K562 (cell line): ENCODE results near the gene CFAP92. TPM values are rescaled to one million over a fixed set of nuclear protein-coding genes. Genes with fewer than 3 reads are reported as not detected.

ENCODE experiments used
- FUS ChIP-seq: fragments of 200-400 bp; formaldehyde crosslinking; optimal IDR thresholded peaks from 2 replicates; pipeline ENCODE3; 2017; ENCODE audit warnings: low read depth, low read length
- KAT7 ChIP-seq: sonication (generic); formaldehyde crosslinking; IDR thresholded peaks from 2 replicates; pipeline ENCODE4 v1.8.0; 2022; ENCODE audit warnings: missing genetic modification reagents, mild to moderate bottlenecking, borderline replicate concordance
- KLF10 ChIP-seq: fragments of 250-450 bp; sonication (Bioruptor Pico); IDR thresholded peaks from 2 replicates; pipeline ENCODE4 v1.6.1; 2021; ENCODE audit warnings: matching md5 sums
- NCOA2 ChIP-seq, 2 experiments: fragments of 450-650 bp; IDR thresholded peaks; 2 replicates each; pipeline ENCODE4 v1.6.1; 2018; ENCODE audit warnings: mild to moderate bottlenecking in 2 of 2, moderate library complexity in 1 of 2; ENCODE audit not compliant: partially characterized antibody in 2 of 2
- NCOA4 ChIP-seq: fragments of 450-650 bp; IDR thresholded peaks from 2 replicates; pipeline ENCODE4 v1.6.1; 2018; ENCODE audit warnings: mild to moderate bottlenecking; ENCODE audit not compliant: partially characterized antibody
- ZNF253 ChIP-seq: fragments of 250-450 bp; sonication (Bioruptor Pico); conservative IDR thresholded peaks from 2 replicates; pipeline ENCODE4 v1.6.1; 2021; ENCODE audit warnings: mild to moderate bottlenecking
- ZNF586 ChIP-seq: fragments of 450-650 bp; formaldehyde crosslinking; conservative IDR thresholded peaks from 2 replicates; pipeline ENCODE4 v1.4.0; 2020; ENCODE audit warnings: mild to moderate bottlenecking, moderate library complexity
- ZZZ3 ChIP-seq: fragments of 450-650 bp; IDR thresholded peaks from 2 replicates; pipeline ENCODE4 v1.6.1; 2016; ENCODE audit warnings: antibody characterized with exemption, mild to moderate bottlenecking, moderate library complexity
- polyA plus RNA-seq, 8 experiments: library from polyadenylated mRNA; depleted of rRNA in 4 of 8; stranded (reverse) in 5 of 8; unstranded in 3 of 8; fragments of >200 nt; fragmentation: Nextera tagmentation in 2 of 8; fragmentation: Illumina TruSeq in 1 of 8; extraction: Ambion mirVana in 2 of 8; extraction: Trizol in 1 of 8; gene quantifications; 2 replicates each; pipeline versions ENCODE4 v1.2.1 to v1.2.3, GENCODE V29; 2011 to 2014; ENCODE audit warnings: inconsistent platforms in 1 of 8, missing spikeins in 1 of 8
- total RNA-seq, 7 experiments: library from RNA; depleted of rRNA in 6 of 7; stranded (reverse); fragments of >200 nt in 6 of 7; fragmentation: Illumina TruSeq in 2 of 7; extraction: Trizol in 2 of 7; gene quantifications; 2 replicates each; pipeline versions ENCODE4 v1.2.1 to v1.2.3, GENCODE V29; 2011 to 2021; ENCODE audit warnings: low replicate concordance in 1 of 7
- TF ChIP-seq, protein P1 (sequence below), 2 experiments: fragments of 450-650 bp; IDR thresholded peaks; 2 replicates each; pipeline ENCODE4 v1.6.1; 2018; ENCODE audit warnings: mild to moderate bottlenecking in 2 of 2, low read depth in 1 of 2; ENCODE audit not compliant: partially characterized antibody in 2 of 2
- TF ChIP-seq, protein P2 (sequence below): sonication (generic); formaldehyde crosslinking; IDR thresholded peaks from 2 replicates; pipeline ENCODE4 v1.8.0; 2022; ENCODE audit warnings: missing genetic modification reagents, mild to moderate bottlenecking, moderate library complexity, borderline replicate concordance
- TF ChIP-seq, protein P3 (sequence below): fragments of 450-650 bp; IDR thresholded peaks from 2 replicates; pipeline ENCODE4 v1.6.1; 2018; ENCODE audit not compliant: partially characterized antibody
- TF ChIP-seq, protein P4 (sequence below): sonication (generic); formaldehyde crosslinking; IDR thresholded peaks from 2 replicates; pipeline ENCODE4 v1.8.1; 2023; ENCODE audit warnings: mild to moderate bottlenecking, missing genetic modification reagents
- TF ChIP-seq, protein P5 (sequence below): fragments of 250-450 bp; sonication (Bioruptor Pico); IDR thresholded peaks from 2 replicates; pipeline ENCODE4 v1.4.0; 2020; ENCODE audit warnings: mild to moderate bottlenecking, moderate library complexity

CFAP92 gene
- total and polyA plus RNA-seq, 9 of the 15 experiments (the other 6 are each of a cell fraction or from before 2014, with no cell fraction given), result 0.06 to 0.62 (median 0.36) TPM

DNA sequence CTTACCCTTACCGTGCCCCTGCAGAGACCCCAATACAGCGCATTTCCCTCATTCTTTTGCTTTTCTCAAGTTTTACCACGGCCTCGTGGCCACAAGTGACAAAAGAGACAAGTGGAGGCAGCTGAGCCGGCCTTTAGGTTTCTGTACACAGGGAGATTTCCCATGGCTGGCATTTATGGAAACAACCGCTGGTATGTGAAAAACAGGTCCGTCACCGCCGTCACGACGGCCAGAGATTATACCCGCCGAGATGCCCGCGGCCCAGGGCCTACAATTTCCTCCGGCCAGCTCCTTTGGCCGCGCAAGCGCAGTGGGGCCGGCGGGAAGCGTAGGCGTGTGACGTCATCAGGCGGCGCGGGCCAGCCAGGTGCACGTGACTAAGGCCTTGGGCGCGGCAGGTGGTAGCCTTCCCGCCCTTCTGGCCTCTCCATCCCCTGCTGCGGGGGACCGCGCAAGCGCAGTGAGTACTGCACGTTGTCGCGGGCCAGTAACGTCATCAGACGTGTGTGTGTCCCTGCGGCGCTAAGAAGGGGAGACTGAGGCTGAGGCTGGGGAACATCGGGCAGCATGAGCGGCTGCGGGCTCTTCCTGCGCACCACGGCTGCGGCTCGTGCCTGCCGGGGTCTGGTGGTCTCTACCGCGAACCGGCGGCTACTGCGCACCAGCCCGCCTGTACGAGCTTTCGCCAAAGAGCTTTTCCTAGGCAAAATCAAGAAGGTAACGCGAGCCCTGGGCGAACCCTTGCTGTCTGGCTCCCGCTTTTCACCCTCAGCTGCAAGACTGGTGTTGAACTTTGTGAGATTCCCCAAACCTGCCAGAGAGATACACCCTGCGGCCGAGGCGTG is 114.5 kb downstream of the CFAP92 start, which contains the start of gene ACAD9 (continued):
- TF ChIP-seq, protein P1, sequence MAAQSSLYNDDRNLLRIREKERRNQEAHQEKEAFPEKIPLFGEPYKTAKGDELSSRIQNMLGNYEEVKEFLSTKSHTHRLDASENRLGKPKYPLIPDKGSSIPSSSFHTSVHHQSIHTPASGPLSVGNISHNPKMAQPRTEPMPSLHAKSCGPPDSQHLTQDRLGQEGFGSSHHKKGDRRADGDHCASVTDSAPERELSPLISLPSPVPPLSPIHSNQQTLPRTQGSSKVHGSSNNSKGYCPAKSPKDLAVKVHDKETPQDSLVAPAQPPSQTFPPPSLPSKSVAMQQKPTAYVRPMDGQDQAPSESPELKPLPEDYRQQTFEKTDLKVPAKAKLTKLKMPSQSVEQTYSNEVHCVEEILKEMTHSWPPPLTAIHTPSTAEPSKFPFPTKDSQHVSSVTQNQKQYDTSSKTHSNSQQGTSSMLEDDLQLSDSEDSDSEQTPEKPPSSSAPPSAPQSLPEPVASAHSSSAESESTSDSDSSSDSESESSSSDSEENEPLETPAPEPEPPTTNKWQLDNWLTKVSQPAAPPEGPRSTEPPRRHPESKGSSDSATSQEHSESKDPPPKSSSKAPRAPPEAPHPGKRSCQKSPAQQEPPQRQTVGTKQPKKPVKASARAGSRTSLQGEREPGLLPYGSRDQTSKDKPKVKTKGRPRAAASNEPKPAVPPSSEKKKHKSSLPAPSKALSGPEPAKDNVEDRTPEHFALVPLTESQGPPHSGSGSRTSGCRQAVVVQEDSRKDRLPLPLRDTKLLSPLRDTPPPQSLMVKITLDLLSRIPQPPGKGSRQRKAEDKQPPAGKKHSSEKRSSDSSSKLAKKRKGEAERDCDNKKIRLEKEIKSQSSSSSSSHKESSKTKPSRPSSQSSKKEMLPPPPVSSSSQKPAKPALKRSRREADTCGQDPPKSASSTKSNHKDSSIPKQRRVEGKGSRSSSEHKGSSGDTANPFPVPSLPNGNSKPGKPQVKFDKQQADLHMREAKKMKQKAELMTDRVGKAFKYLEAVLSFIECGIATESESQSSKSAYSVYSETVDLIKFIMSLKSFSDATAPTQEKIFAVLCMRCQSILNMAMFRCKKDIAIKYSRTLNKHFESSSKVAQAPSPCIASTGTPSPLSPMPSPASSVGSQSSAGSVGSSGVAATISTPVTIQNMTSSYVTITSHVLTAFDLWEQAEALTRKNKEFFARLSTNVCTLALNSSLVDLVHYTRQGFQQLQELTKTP (IDR thresholded peaks at IDR 0.05; ENCODE audit: low read depth in 1 of 2, partially characterized antibody in 2 of 2), result no peak
- TF ChIP-seq ZZZ3, result peak; percentile 85
- TF ChIP-seq, protein P2, sequence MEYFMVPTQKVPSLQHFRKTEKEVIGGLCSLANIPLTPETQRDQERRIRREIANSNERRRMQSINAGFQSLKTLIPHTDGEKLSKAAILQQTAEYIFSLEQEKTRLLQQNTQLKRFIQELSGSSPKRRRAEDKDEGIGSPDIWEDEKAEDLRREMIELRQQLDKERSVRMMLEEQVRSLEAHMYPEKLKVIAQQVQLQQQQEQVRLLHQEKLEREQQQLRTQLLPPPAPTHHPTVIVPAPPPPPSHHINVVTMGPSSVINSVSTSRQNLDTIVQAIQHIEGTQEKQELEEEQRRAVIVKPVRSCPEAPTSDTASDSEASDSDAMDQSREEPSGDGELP (CRISPR knock-in tag), result peak; percentile 95
- no peak for TF ChIP-seq ZNF586 (CRISPR knock-in tag)
- no peak for TF ChIP-seq KAT7 (CRISPR knock-in tag)
- TF ChIP-seq, protein P3, sequence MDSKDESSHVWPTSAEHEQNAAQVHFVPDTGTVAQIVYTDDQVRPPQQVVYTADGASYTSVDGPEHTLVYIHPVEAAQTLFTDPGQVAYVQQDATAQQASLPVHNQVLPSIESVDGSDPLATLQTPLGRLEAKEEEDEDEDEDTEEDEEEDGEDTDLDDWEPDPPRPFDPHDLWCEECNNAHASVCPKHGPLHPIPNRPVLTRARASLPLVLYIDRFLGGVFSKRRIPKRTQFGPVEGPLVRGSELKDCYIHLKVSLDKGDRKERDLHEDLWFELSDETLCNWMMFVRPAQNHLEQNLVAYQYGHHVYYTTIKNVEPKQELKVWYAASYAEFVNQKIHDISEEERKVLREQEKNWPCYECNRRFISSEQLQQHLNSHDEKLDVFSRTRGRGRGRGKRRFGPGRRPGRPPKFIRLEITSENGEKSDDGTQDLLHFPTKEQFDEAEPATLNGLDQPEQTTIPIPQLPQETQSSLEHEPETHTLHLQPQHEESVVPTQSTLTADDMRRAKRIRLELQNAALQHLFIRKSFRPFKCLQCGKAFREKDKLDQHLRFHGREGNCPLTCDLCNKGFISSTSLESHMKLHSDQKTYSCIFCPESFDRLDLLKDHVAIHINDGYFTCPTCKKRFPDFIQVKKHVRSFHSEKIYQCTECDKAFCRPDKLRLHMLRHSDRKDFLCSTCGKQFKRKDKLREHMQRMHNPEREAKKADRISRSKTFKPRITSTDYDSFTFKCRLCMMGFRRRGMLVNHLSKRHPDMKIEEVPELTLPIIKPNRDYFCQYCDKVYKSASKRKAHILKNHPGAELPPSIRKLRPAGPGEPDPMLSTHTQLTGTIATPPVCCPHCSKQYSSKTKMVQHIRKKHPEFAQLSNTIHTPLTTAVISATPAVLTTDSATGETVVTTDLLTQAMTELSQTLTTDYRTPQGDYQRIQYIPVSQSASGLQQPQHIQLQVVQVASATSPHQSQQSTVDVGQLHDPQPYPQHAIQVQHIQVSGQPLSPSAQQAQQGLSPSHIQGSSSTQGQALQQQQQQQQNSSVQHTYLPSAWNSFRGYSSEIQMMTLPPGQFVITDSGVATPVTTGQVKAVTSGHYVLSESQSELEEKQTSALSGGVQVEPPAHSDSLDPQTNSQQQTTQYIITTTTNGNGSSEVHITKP, result peak; percentile 5
- no peak for TF ChIP-seq ZNF253 (CRISPR knock-in tag)
- TF ChIP-seq NCOA2 (IDR thresholded peaks at IDR 0.05; ENCODE audit: partially characterized antibody in 2 of 2), result no peak
- TF ChIP-seq, protein P4, sequence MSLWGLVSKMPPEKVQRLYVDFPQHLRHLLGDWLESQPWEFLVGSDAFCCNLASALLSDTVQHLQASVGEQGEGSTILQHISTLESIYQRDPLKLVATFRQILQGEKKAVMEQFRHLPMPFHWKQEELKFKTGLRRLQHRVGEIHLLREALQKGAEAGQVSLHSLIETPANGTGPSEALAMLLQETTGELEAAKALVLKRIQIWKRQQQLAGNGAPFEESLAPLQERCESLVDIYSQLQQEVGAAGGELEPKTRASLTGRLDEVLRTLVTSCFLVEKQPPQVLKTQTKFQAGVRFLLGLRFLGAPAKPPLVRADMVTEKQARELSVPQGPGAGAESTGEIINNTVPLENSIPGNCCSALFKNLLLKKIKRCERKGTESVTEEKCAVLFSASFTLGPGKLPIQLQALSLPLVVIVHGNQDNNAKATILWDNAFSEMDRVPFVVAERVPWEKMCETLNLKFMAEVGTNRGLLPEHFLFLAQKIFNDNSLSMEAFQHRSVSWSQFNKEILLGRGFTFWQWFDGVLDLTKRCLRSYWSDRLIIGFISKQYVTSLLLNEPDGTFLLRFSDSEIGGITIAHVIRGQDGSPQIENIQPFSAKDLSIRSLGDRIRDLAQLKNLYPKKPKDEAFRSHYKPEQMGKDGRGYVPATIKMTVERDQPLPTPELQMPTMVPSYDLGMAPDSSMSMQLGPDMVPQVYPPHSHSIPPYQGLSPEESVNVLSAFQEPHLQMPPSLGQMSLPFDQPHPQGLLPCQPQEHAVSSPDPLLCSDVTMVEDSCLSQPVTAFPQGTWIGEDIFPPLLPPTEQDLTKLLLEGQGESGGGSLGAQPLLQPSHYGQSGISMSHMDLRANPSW (CRISPR knock-in tag), result no peak
- no peak for TF ChIP-seq KLF10 (CRISPR knock-in tag)
- TF ChIP-seq NCOA4, result no peak
- TF ChIP-seq, protein P5, sequence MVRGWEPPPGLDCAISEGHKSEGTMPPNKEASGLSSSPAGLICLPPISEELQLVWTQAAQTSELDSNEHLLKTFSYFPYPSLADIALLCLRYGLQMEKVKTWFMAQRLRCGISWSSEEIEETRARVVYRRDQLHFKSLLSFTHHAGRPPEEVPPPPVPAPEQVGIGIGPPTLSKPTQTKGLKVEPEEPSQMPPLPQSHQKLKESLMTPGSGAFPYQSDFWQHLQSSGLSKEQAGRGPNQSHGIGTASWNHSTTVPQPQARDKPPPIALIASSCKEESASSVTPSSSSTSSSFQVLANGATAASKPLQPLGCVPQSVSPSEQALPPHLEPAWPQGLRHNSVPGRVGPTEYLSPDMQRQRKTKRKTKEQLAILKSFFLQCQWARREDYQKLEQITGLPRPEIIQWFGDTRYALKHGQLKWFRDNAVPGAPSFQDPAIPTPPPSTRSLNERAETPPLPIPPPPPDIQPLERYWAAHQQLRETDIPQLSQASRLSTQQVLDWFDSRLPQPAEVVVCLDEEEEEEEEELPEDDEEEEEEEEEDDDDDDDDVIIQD (CRISPR knock-in tag), result no peak
- no peak for TF ChIP-seq FUS
